ENCODE results near the gene BIRC6.
"Not testable (repeated sequence)": the region's sequence is repeated elsewhere in the genome, so short reads cannot be mapped to it uniquely, and the experiment has no call there.

Gene BIRC6

DNA sequence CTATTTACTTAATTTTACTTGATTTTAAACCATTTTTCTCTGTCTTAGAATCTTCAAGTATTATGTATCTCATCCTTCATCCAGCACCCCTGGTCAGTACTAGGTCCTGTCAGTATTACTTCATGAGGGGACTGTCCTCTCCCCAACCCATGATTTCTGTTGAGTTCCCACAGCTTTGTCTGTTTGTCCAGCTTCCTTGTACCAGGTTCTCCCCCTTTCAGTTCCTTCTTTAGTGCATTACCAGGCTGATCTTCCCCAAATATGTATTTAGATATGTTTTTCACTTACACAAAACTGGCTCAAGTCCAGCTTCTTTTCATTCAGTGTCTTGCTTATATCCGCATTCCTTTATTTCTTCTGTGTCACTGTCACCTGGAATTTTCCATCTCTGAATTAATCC is 257.3 kb downstream of the BIRC6 start:
- no peak for DNase-seq (ENCODE audit: low read depth in 2 of 2)

DNA sequence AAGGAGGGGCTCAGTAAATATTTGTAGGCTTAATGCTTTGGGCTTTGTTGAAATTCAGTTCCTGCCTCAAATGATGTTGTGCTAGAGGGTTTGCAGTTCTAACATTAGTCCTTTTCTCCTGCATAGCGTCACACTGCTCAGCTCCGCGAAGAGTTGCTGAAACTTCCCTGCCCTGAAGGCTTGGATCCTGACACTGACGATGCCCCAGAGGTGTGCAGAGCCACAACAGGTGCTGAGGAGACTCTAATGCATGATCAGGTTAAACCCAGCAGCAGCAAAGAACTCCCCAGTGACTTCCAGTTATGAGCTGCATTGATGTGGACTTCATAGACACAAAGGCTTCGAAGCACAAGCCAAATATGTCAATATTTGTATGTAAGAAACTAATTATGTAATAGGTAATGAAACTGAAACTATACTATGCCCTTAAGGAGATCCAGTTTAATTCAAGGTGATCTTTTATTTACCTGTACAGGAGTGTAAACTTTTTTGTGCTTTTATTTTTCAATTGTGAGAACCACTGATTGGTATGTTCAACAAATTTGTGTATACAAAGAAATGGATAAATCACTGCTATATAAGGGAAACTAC is 260.9 kb downstream of the BIRC6 start:
- no peak for DNase-seq (ENCODE audit: low read depth in 2 of 2)

DNA sequence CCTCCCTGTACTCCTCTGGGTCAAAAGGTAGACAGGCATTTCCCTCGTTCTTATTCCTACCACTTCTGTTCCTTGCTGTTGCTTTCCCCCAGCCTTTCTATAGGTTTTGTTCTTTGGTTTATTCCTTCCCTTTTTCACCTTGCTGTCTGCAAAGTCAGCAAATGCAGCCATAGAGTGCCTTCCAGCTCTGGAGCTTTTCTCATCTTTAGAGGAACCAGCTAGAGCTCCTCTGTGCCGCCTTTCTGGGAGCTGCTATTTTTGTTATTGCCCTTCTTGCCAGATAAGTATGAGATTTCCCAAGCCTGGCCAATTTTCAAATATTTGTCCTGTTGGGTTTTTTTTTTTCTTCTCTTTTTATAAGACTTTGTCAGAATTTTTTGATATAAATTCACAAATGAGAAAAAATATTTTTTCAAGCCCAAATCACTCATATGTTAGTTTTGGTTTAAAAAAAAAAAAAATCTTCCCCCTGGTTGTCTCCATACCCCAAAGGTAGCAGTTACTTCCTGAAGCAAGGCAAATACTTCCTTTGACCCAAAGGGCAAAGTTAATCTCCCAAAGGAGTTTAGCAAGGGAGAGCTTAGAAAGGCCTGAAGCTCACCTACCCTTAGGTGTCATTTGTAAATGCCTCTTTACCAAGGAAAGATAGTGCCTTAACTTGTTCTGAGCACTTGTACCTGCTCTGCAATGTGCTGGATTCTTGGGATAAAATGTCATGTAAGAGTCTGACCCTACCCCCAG is 265.9 kb downstream of the BIRC6 start:
- no peak for DNase-seq (ENCODE audit: low read depth in 2 of 2)

DNA sequence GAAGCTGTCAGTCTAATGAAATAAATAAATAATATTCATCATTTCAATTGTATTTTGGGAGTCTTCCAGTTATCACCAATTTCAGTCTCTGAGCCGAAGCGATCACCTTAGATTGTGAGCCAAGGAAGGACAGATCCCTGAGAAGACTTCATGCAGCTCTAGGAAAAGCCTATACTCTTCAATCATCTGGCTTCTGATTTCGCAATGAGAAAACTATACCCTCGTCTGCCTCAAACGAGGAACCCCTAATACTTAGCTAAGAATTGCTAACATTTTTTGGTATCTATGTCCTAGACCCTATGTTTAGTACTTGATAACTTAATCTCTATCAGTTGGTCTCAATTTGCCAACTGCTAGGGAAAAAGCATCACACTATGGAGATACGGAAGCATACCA is 266.5 kb downstream of the BIRC6 start:
- no peak for DNase-seq (ENCODE audit: low read depth in 2 of 2)

DNA sequence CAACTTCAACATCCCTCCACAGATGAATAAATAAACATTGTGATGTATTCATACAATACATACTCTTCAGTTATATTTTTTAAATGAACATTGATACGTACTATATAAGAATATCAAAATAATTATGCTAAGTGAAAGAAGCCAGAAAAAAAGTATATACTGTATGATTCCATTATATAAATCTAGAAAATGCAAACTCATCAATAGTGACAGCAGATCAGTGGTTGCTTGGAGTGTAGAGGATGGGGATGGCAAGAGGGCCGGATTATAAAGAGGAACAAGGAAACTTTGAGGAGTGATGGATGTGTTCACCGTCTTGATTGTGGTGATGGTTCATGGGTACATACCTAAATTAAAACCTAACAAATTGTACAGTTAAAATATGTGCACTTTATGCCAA is 268.0 kb downstream of the BIRC6 start:
- no peak for DNase-seq (ENCODE audit: low read depth in 2 of 2)

DNA sequence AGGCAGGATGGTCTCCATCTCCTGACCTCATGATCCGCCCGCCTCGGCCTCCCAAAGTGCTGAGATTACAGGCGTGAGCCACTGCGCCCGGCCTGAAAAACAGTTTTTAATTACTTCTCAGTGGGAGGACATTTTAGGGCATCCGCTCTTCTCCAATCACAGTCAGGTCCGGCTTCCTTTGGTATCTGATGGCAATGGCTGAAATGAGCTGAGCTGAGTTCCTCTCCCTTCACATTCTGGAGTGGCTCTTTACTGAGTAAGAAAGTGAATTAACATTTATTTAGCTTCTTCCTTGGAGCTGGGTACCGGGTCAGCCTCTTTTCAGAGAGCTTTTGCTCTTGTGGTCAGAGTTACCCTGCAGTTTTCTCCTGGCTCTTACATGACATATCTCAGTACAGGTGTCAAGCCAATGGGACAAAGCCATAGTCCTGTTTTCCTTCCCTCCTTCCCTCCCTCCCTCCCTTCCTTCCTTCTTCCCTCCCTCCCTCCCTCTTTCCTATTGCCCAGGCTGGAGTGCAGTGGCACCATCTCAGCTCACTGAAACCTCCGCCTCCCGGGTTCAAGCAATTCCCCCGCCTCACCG is 269.9 kb downstream of the BIRC6 start:
- no peak for DNase-seq (ENCODE audit: low read depth in 2 of 2)

DNA sequence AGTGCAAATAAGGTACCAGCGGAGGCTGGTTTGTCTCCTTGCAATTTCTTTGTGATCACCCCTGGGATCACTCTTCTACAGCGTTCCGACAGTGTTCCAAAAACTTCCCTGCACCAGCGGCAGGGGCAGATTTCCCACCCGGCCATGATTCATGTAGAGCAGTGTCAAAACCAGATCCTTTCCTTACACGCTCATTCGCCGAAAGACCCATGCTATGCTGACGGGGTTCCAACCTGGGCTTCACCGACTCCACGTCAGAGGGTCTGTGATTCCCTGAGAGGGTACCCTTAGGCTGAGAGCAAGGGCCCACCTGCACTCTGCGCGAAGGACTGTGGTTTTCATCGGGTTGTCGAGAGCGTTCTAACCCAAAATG is 270.6 kb downstream of the BIRC6 start:
- no peak for DNase-seq (ENCODE audit: low read depth in 2 of 2)

DNA sequence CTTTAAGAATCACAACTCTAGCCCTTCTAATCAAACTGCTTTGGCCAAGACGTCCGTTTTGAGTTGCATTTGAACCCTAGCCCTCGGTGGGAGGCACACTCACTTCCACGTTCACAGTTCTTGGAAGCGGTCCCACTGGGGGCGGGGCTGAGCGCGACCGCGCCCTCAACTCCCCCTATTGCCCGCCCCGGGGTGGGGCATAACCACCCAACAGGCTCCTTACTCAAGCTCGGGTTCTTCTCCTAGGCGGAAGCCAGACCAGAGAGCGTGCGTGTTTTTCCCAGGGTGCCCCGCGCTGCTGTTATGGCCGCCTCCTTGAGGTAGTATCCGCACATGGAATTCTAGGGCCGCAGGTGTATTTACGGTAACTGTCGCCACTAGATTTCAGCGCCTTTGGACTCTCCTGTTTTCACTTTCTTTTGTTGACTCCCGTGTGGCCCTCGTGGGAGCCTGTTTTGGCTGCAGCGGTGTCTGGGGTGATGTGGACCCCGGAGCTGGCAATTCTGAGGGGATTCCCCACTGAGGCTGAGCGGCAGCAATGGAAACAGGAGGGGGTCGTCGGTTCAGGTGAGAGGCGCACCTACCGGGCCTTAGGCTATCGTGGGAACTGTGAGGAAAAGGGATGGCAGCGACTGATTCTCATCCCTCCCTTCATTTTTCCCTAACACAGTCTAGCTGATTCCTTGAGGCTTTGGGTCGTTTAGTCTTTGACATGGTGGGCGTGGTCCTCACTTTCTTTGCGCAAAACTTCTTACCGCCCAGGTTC is 271.2 kb downstream of the BIRC6 start, which contains the start of gene TTC27:
TTC27 (plus strand) TSS at position 237 of the 766 bp plus-strand sequence; CDS start at position 480, 243 bp downstream.
- DNase-seq (ENCODE audit: low read depth in 2 of 2): peak; percentile 91 to 92

DNA sequence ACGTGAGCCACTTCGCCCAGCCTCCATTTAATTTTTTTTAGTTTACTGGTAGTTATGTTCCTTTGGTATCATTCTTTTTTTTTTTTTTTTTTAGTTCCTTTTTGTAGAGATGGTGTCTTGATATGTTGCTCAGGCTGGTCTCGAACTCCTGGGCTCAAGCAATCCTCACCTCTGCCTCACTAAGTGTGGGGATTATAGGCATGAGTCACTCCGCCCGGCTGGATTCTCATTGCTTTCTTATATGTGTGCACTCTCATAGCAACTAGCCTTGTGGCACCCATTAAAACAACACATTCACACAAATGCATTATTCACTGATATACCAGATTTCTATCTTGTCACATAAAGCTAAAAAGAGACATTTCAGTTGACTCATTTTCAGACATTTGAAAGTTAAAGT is 275.3 kb downstream of the BIRC6 start:
- DNase-seq (ENCODE audit: low read depth in 2 of 2): no peak

DNA sequence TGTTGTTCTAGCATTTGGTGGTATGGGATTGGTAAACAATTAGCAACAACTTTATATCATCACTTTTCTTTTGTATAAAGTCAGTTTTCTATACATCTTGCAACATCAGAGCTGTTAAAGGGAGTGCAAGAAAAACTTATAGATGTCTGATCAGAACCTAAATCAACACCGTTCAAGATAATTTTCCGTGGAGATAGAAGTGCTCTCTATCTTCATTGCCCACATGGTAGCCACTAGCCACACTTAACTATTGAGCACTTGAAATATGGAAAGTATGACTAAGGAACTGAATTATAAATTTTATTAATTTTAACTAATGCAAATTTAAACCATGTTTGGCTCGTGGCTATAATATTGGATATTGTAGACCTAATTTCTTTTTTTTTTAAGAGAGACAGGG is 276.2 kb downstream of the BIRC6 start:
- DNase-seq (ENCODE audit: low read depth in 2 of 2): no peak

DNA sequence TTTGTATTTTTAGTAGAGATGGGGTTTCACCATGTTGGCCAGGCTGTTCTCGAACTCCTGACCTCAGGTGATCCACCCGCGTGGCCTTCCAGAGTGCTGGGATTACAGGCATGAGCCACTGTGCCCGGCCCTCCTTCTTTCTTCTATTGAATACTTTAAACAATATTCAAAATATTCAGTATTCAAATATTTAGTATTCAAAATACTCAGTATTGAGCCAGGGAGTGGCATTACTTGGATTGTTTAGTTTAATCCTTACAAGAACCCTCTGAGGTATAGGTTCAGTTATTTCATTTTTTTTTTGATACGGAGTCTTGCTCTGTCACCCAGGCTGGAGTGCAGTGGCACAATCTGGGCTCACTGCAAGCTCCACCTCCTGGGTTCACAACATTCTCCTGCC is 281.7 kb downstream of the BIRC6 start:
- DNase-seq (ENCODE audit: low read depth in 2 of 2): not testable (repeated sequence)

DNA sequence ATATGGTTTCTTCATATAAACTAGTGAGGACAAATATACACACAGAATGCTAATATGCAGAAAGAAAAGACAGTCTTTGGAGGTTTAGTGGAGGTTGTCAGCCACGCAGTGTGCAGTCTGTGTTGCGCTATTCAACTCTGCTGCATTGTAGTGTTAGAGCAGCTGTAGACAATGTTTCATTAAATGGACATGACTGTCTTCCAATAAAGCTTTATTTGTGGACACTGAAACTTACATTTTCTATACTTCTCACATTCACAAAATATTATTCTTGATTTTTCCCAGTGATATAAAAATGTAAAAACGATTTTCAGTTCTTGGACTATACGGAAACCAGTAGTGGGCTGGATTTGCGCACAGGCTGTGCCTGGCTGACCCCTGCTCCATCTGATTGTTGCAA is 284.4 kb downstream of the BIRC6 start:
- DNase-seq (ENCODE audit: low read depth in 2 of 2): no peak

DNA sequence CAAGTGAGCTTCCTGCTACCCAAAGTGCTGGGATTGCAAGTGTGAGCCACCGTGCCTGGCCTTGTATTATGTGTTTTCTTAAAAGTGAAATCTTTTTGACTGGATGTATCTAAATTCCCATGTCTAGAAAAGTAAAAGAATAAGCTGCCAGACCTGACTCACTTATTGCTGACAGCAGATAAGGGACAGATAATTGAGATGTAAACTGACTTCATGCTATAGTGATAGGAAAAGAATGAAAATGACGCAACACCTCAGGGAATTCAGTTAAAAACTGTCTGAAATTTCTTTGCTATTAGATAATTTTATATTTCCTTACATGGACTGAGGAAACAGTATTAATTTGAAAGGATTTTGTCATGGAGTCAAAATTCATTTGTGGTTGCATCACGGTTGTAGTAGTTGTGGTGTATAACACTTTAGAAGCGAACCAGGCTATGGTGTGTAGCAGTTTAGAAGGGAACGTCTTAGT is 290.4 kb downstream of the BIRC6 start:
- no peak for DNase-seq (ENCODE audit: low read depth in 2 of 2)

DNA sequence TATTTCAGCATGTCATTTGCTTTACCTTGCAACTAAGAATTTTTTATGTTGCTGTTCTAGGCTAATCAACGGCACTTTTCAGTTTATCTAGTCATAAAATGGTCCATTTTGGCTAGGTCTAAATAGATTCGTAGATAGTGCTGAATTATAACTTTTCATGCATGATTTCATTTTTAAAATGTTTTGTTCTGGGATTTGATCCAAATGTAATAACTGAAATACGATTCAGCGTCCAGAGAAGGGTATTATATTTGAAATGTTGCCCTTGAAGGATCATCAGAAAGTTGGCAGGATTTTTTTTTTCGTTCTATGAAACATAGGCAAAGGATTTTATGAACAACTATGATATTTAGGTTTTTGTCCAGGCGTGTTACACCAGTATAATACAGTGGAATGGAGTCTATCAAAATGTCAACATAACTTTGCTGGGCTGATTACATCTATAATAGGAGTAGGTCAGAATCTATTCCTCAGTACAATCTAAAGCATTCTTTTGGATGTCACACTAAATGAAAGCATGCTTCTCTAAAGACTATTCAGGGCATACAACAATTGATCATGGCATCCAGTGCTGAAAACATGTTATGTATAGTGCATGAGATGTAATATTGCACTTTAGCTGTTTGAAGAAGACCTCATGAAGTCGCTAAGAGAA is 295.9 kb downstream of the BIRC6 start:
- no peak for DNase-seq (ENCODE audit: low read depth in 2 of 2)

DNA sequence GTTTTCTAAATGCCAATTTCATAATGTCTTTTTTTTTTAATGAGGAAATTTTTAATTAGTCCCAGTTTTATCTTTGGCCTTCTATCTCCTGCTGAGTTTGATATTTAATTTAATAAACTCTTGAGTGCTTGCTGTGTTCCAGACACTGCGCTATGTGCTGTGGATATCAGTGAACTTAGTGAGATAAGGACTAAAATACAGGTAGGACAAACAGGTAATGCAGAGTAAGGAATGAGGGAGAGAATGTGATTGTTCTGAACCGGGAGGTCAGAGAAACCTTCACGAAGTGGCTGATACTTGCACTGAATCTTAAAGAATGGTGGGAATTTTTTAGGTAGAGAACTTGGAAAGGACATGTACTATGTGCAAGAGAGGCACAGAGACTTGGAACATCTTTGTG is 299.2 kb downstream of the BIRC6 start:
- DNase-seq (ENCODE audit: low read depth in 2 of 2): no peak

DNA sequence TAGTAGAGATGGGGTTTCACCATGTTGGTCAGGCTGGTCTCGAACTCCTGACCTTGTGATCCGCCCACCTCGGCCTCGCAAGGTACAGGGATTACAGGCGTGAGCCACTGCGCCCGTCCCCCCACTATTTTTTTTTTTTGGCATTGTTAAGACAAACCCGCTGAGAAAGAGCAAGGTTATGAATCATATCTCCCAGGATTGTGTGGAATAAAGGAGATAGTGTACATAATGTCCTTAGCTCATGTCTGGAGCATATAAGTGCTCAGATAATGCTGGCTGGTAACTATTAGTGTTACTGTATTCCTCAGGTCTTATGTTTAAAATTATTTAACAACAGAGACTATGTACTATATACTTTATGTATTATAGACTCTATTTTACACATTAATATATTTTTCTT is 307.0 kb downstream of the BIRC6 start:
- DNase-seq (ENCODE audit: low read depth in 2 of 2): no peak

DNA sequence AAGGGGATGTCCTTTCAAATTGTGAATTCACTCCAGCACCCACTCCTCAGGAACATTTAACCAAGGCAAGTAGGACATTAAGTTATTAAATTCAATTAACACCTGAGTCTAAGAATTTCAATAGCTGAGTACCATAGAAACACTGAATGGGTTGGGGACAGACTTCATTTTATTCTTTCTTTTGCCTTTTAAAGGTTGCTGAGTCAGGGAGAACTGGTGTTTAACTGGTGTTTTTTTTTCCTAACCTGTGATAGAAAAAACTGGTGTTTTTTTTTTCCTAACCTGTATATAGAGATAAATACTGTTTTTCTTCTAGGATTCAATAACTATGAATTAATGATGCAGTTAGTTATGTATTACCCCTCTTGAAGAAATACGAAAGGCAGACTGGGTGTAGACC is 309.9 kb downstream of the BIRC6 start:
- no peak for DNase-seq (ENCODE audit: low read depth in 2 of 2)

DNA sequence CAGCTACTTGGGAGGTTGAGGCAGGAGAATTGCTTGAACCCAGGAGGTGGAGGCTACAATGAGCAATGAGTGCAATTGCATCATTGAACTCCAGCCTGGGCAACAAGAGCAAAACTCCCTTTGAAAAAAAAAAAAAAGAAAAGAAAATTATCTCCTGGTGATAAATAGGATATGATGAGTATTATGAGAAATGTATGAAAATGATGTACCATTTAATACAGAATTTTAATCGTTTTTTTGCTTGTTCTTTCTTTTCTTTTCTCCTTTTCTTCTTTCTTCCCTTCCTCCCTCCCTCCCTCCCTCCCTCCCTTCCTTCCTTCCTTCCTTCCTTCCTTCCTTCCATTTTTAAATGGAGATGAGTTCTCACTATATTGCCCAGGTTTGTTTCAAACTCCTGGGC is 311.4 kb downstream of the BIRC6 start:
- DNase-seq (ENCODE audit: low read depth in 2 of 2): no peak

Measured in activated CD8-positive, alpha-beta memory T cell treated with anti-CD3 and anti-CD28 coated beads for 4 hours (primary cell).